Fibroblast of mammary gland (primary cell): ENCODE data around the gene USP34.

Experiments used
- DNase-seq: peaks from one replicate; pipeline ENCODE4 v3.0.0-alpha.2; 2010; ENCODE audit warnings: low read depth
- H3K4me3 ChIP-seq: 2 replicates; pipeline ENCODE4 v1.5.1; 2011; ENCODE audit warnings: low read depth, mild to moderate bottlenecking, low read length, moderate library complexity; ENCODE audit not compliant: control insufficient read depth
- CTCF ChIP-seq: conservative IDR thresholded peaks from 2 replicates; pipeline ENCODE4 v1.5.1; 2011; ENCODE audit warnings: low read depth, low read length, inconsistent platforms; ENCODE audit not compliant: control insufficient read depth, insufficient read depth

The USP34 gene

GRCh38 chr2:61184263-61184662 lies 286.6 kb downstream of the USP34 start:
- no peak for TF ChIP-seq CTCF
- DNase-seq = no peak

GRCh38 chr2:61183795-61184194 lies 287.1 kb downstream of the USP34 start:
- no peak for TF ChIP-seq CTCF
- H3K4me3 ChIP-seq = no peak overlapping the region
- no peak for DNase-seq

More at GRCh38 chr2:61184263-61184662, 286.6 kb downstream of the USP34 start:
- no peak overlapping the region for H3K4me3 ChIP-seq

- no peak for TF ChIP-seq CTCF
- no peak overlapping the region for H3K4me3 ChIP-seq
- no peak for DNase-seq
Observed at GRCh38 chr2:61182059-61182383, 288.9 kb downstream of the USP34 start.

GRCh38 chr2:61181382-61182058 lies 289.4 kb downstream of the USP34 start:
- DNase-seq = peak; percentile 38
- TF ChIP-seq CTCF = no peak
- H3K4me3 ChIP-seq = no peak overlapping the region

- H3K4me3 ChIP-seq = no peak overlapping the region
- no peak for TF ChIP-seq CTCF
- DNase-seq = no peak
Observed at GRCh38 chr2:61180686-61181085, 290.2 kb downstream of the USP34 start.

- no peak for TF ChIP-seq CTCF
- peak overlapping the region; percentile 36 for H3K4me3 ChIP-seq
- peak; percentile 88 for DNase-seq
Observed at GRCh38 chr2:61179701-61180639, 290.9 kb downstream of the USP34 start.
